HCT116 (cell line): Measurements from ENCODE around the gene C1orf21. TPM values are rescaled to one million over a fixed set of nuclear protein-coding genes. Genes with fewer than 3 reads are reported as not detected.

Source experiments
- ATAC-seq: fragments of 200-7000 bp; cut with Tn5 transposase; 2 replicates; pipeline ENCODE4 v1.9.1; 2020; ENCODE audit warnings: mild to moderate bottlenecking, moderate library complexity
- BruUV-seq: library from RNA; stranded (reverse); fragments of 400-500 nt; replicated peaks from 2 replicates; lab custom pipeline; 2021; lab: Mats Ljungman, UMichigan
- CTCF ChIA-PET: fragments of 300-600 bp; sonication (Branson Sonifier 250); formaldehyde crosslinking; loops from one replicate; lab custom pipeline; 2021; ENCODE audit warnings: antibody characterized with exemption; lab: Charles Lee
- POLR2A ChIA-PET: fragments of 300-600, 350-600 bp; sonication (Branson Sonifier 250); formaldehyde crosslinking; loops from one replicate; lab custom pipeline; 2021; ENCODE audit warnings: antibody characterized with exemption; lab: Charles Lee
- RAD21 ChIA-PET, 2 experiments: fragments of 300-600 bp; sonication (Branson Sonifier 250); formaldehyde crosslinking; loops; one replicate each; lab custom pipeline; 2023; ENCODE audit warnings: low total read pairs in 2 of 2; ENCODE audit not compliant: uncharacterized antibody in 2 of 2, unreplicated experiment in 2 of 2, low non-redundant PET in 1 of 2; lab: Charles Lee
- DNase-seq: peaks from one replicate; pipeline ENCODE4 v3.0.0-alpha.2; 2010; ENCODE audit warnings: low read depth, low spot score
- H2AFZ ChIP-seq: fragments of 200-600 bp; shearing (Covaris generic), sonication (generic); 2 replicates; pipeline ENCODE4 v1.6.1; 2017; ENCODE audit warnings: low read depth, mixed run types, mixed read lengths, antibody characterized with exemption, low read length; ENCODE audit not compliant: poor library complexity, severe bottlenecking
- H3K27ac ChIP-seq: 2 replicates; pipeline ENCODE4 v1.5.1; 2012; ENCODE audit warnings: low read depth, low read length
- H3K27me3 ChIP-seq: fragments of 200-600 bp; sonication (generic); 2 replicates; pipeline ENCODE4 v1.6.1; 2016; ENCODE audit warnings: mixed run types, low read length, mixed read lengths; ENCODE audit not compliant: insufficient read depth
- H3K36me3 ChIP-seq, 2 experiments: fragments of 200-500 bp in 1 of 2; fragments of 200-600 bp in 1 of 2; sonication (Bioruptor generic) in 1 of 2; sonication (generic) in 1 of 2; 2 replicates each; pipeline versions ENCODE4 v1.5.1 to v1.6.1; 2014 to 2016; ENCODE audit warnings: low read length in 2 of 2, inconsistent platforms in 1 of 2, mixed read lengths in 1 of 2, mixed run types in 1 of 2; ENCODE audit not compliant: insufficient read depth in 2 of 2, control insufficient read depth in 1 of 2
- H3K4me1 ChIP-seq, 2 experiments: fragments of 200-600 bp in 1 of 2; sonication (generic) in 1 of 2; 2 replicates each; pipeline versions ENCODE4 v1.5.1 to v1.6.1; 2012 to 2017; ENCODE audit warnings: low read length in 2 of 2, inconsistent platforms in 1 of 2, mild to moderate bottlenecking in 1 of 2, mixed read lengths in 1 of 2, mixed run types in 1 of 2, moderate library complexity in 1 of 2; ENCODE audit not compliant: insufficient read depth in 2 of 2, control insufficient read depth in 1 of 2
- H3K4me2 ChIP-seq: fragments of 200-600 bp; sonication (generic); 2 replicates; pipeline ENCODE4 v1.6.1; 2017; ENCODE audit warnings: mixed run types, low read length, mixed read lengths
- H3K4me3 ChIP-seq, 2 experiments: fragments of 200-600 bp in 1 of 2; sonication (generic) in 1 of 2; replicated peaks in 1 of 2; 2 replicates each; pipeline ENCODE4 v1.5.1; 2011 to 2016; ENCODE audit warnings: low read length in 2 of 2, control low read depth in 1 of 2, low read depth in 1 of 2, mild to moderate bottlenecking in 1 of 2, mixed read lengths in 1 of 2, mixed run types in 1 of 2
- H3K79me2 ChIP-seq: fragments of 200-600 bp; sonication (generic); 2 replicates; pipeline ENCODE4 v1.6.1; 2017; ENCODE audit warnings: mild to moderate bottlenecking, mixed run types, low read length, moderate library complexity, mixed read lengths; ENCODE audit not compliant: insufficient read depth
- H3K9ac ChIP-seq: fragments of 200-600 bp; sonication (generic); 2 replicates; pipeline ENCODE4 v1.6.1; 2016; ENCODE audit warnings: low read length, mixed read lengths
- H3K9me2 ChIP-seq: fragments of 200-600 bp; sonication (generic), shearing (Covaris generic); 2 replicates; pipeline ENCODE4 v1.6.1; 2017; ENCODE audit warnings: mixed run types, mild to moderate bottlenecking, moderate library complexity; ENCODE audit not compliant: insufficient read depth
- H3K9me3 ChIP-seq, 2 experiments: fragments of 200-500 bp in 1 of 2; fragments of 200-600 bp in 1 of 2; sonication (Bioruptor generic) in 1 of 2; sonication (generic) in 1 of 2; 2 replicates each; pipeline ENCODE4 v1.6.1; 2014 to 2017; ENCODE audit warnings: low read length in 2 of 2, mixed read lengths in 2 of 2, inconsistent platforms in 1 of 2, low read depth in 1 of 2, mild to moderate bottlenecking in 1 of 2, mixed run types in 1 of 2, moderate library complexity in 1 of 2; ENCODE audit not compliant: control insufficient read depth in 1 of 2, insufficient read depth in 1 of 2
- H4K20me1 ChIP-seq: fragments of 200-600 bp; sonication (generic), shearing (Covaris generic); 2 replicates; pipeline ENCODE4 v1.6.1; 2017; ENCODE audit warnings: mixed run types, mild to moderate bottlenecking, moderate library complexity; ENCODE audit not compliant: insufficient read depth
- ATF3 ChIP-seq: IDR thresholded peaks from 2 replicates; pipeline ENCODE4 v1.6.1; 2012
- CBX3 ChIP-seq: IDR thresholded peaks from 2 replicates; pipeline ENCODE4 v1.6.1; 2012; ENCODE audit warnings: low read depth
- CTCF ChIP-seq, 3 experiments: fragments of 200-600 bp in 1 of 3; sonication (generic) in 1 of 3; IDR thresholded peaks in 2 of 3; conservative IDR thresholded peaks in 1 of 3; 2 replicates each; pipeline ENCODE4 v1.5.1; 2012 to 2017; ENCODE audit warnings: low read depth in 2 of 3, low read length in 2 of 3, antibody characterized with exemption in 1 of 3, borderline replicate concordance in 1 of 3, control low read depth in 1 of 3, mild to moderate bottlenecking in 1 of 3, mixed read lengths in 1 of 3, mixed run types in 1 of 3, moderate library complexity in 1 of 3; ENCODE audit not compliant: insufficient read depth in 1 of 3
- EGR1 ChIP-seq: IDR thresholded peaks from 2 replicates; pipeline ENCODE4 v1.6.1; 2012; ENCODE audit warnings: low read depth
- ELF1 ChIP-seq: IDR thresholded peaks from 2 replicates; pipeline ENCODE4 v1.6.1; 2012; ENCODE audit warnings: low read depth, borderline replicate concordance
- EZH2 ChIP-seq: fragments of 200-600 bp; sonication (generic); IDR thresholded peaks from 2 replicates; pipeline ENCODE4 v1.6.1; 2017; ENCODE audit warnings: antibody characterized with exemption, mixed run types
- EZH2phosphoT487 ChIP-seq: fragments of 200-600 bp; IDR thresholded peaks from 2 replicates; pipeline ENCODE4 v1.6.1; 2018; ENCODE audit warnings: antibody characterized with exemption, borderline replicate concordance
- SP1 ChIP-seq: IDR thresholded peaks from 2 replicates; pipeline ENCODE4 v1.6.1; 2012; ENCODE audit warnings: low read depth
- TCF7L2 ChIP-seq: IDR thresholded peaks from 2 replicates; pipeline ENCODE4 v1.7.0; 2011; ENCODE audit warnings: borderline replicate concordance, inconsistent platforms; ENCODE audit not compliant: insufficient read depth, insufficient read length; ENCODE audit errors: extremely low read depth
- YY1 ChIP-seq: IDR thresholded peaks from 2 replicates; pipeline ENCODE4 v1.6.1; 2011; ENCODE audit warnings: low read length, low read depth, moderate library complexity, mild to moderate bottlenecking; ENCODE audit not compliant: insufficient replicate concordance; ENCODE audit errors: extremely low read depth
- ZBTB33 ChIP-seq: IDR thresholded peaks from 2 replicates; pipeline ENCODE4 v1.6.1; 2011; ENCODE audit warnings: mild to moderate bottlenecking, low read length, moderate library complexity; ENCODE audit not compliant: insufficient replicate concordance; ENCODE audit errors: extremely low read depth
- ZFX ChIP-seq: fragments of 450-650 bp; IDR thresholded peaks from 2 replicates; pipeline ENCODE4 v1.6.1; 2017
- intact Hi-C: fragments of 100-400 bp; cut with micrococcal nuclease; formaldehyde crosslinking; loops from 2 replicates; pipeline ENCODE4 v1.10.0; 2022
- total RNA-seq: library from RNA; stranded (reverse); gene quantifications from one replicate; pipeline ENCODE4 v1.2.1, GENCODE V29; 2021; ENCODE audit not compliant: unreplicated experiment

Gene C1orf21
- total RNA-seq, 1 experiment from 2014 or later, result 8.9 TPM

- RAD21 ChIA-PET, result no interaction called here
- H3K27me3 ChIP-seq, result no peaks in the 10 kb centered on the region
- no peak overlapping the region for H2AFZ ChIP-seq
- POLR2A ChIA-PET, result no interaction called here
- no peaks in the 10 kb centered on the region for H4K20me1 ChIP-seq
- no peaks in the 10 kb centered on the region for H3K4me1 ChIP-seq
- BruUV-seq, result no TSS peak
- H3K4me2 ChIP-seq, result no peak overlapping the region
- no peak for DNase-seq
- H3K9me2 ChIP-seq, result no peaks in the 10 kb centered on the region
- no peak overlapping the region for H3K27ac ChIP-seq
- no peaks in the 10 kb centered on the region for H3K36me3 ChIP-seq
- no peak for ATAC-seq
- H3K4me3 ChIP-seq, result no peak overlapping the region
- H3K79me2 ChIP-seq, result no peaks in the 10 kb centered on the region
- TF ChIP-seq TCF7L2 (no peak), ATF3 (no peak), ZBTB33 (no peak), EZH2 (no peak), SP1 (no peak)
- no peaks in the 10 kb centered on the region; a peak in 1 of 4 replicates for H3K9me3 ChIP-seq
- H3K9ac ChIP-seq, result no peak overlapping the region
- CTCF ChIA-PET, result no interaction called here
- intact Hi-C loops, result no loop called here
These were observed 261.5 kb downstream of the C1orf21 start for GRCh38 chr1:184648160-184648855.

GRCh38 chr1:184648856-184649201 is 262.0 kb downstream of the C1orf21 start:
- Histone ChIP-seq H3K79me2 (no peaks in the 10 kb centered on the region), H3K4me1 (no peaks in the 10 kb centered on the region), H3K4me2 (no peak overlapping the region), H3K9ac (no peak overlapping the region), H3K36me3 (no peaks in the 10 kb centered on the region), H3K27me3 (no peaks in the 10 kb centered on the region), H3K27ac (no peak overlapping the region), H3K9me2 (no peaks in the 10 kb centered on the region), H2AFZ (no peak overlapping the region), H4K20me1 (no peaks in the 10 kb centered on the region), H3K4me3 (no peak overlapping the region), H3K9me3 (no peaks in the 10 kb centered on the region; a peak in 1 of 4 replicates)
- DNase-seq, result no peak
- intact Hi-C loops, result no loop called here
- ChIA-PET RAD21 (no interaction called here), POLR2A (no interaction called here), CTCF (no interaction called here)
- no peak for ATAC-seq
- no TSS peak for BruUV-seq
- no peak for TF ChIP-seq SP1
- no peak for TF ChIP-seq EGR1
- TF ChIP-seq YY1, result no peak
- TF ChIP-seq ZFX, result no peak
- no peak for TF ChIP-seq EZH2
- no peak for TF ChIP-seq EZH2phosphoT487
- TF ChIP-seq CTCF (IDR thresholded peaks at IDR 0.05 in 2 of 3, conservative IDR thresholded peaks at IDR 0.05 in 1 of 3; ENCODE audit: borderline replicate concordance in 1 of 3, insufficient read depth in 1 of 3, low read depth in 2 of 3, low read length in 2 of 3), result no peak
- no peak for TF ChIP-seq CBX3
- no peak for TF ChIP-seq ELF1
